ENCODE measurements around the gene PTPRS.
"Not testable (repeated sequence)": the region's sequence is repeated elsewhere in the genome, so short reads cannot be mapped to it uniquely, and the experiment has no call there.

PTPRS gene

DNA sequence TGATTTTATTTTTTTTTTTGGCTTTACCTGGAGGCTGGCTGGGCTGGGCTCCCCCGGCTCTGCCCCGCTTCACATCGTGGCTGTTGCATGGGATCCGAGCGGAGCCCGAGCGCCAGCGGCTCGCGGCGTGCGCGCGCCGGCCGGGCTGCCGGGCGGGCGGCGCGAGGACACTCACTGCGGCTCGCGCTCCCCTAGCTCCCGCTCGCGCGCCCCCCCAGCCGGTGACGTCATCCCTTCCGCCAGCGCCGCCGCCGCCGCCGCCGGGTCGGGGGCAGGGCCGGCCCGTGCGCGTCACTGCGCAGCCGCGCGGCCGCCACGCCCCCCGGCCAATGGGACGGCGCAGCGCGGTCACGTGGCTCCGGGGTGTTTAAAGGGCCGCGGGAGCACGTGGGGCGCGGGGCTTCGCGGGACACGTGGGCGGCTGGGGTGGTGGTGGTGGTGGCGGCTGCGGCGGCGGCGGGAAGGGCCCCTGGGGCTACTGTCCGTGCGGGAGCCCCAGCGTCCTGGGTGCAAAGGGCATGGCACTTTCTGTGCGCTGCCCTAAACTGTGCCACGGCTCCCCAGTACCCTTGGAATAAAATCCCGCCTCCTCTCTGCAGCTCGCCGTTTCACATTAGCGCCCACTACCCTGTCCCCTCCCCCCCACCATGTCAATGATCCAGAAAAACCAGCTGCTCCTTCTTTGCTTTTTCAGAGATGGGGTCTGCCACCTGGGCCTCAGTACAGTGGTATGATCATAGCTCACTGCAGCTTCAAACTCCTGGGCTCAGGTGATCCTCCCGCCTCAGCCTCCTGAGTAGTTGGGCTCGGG lies at the start of gene PTPRS:
Gene PTPRS, minus strand, starts transcription at position 176 of the 811 bp plus-strand sequence. CDS start 54,672 bp downstream, outside the sequence.
- peak; percentile 46 for DNase-seq

GRCh38 chr19:5389353-5389752 lies 48.7 kb upstream of the PTPRS start:
- no peak for DNase-seq

DNA sequence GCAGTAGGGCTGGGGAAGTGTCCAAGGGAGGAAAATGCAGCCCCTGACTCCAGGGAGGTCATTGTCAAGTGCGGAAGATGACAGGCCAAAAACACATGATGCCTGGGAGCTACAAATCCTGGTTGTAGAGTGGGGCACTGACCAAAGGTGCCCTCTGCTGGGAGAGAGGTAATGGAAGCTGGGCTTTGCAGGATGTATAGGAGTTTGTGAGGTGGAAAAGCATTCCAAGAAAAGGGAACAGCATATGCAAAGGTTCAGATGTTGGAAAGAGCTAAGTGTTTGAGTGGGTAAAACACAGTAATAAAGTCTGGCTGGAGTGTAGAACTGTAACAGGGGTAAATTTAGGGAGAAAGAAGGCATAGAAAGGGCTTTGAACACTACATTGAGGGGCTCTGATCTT lies 46.9 kb upstream of the PTPRS start:
- DNase-seq, result no peak

- DNase-seq, result no peak
Observed at GRCh38 chr19:5386841-5387240, 46.2 kb upstream of the PTPRS start.

DNA sequence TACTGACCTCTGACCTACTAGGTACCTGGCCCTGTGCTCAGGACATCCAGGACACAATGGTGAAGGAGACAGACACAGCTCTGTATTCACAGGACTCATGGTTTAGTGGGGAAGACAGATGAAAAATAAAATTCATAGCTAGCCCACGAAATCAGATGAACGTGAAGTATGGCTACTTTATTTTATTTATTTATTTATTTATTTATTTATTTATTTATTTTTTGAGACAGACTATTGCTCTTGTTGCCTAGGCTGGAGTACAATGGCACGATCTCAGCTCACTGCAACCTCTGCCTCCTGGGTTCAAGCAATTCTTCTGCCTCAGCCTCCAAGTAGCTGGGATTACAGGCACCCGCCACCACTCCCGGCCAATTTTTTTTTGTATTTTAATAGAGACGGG lies 40.6 kb upstream of the PTPRS start:
- DNase-seq, result not testable (repeated sequence)

DNA sequence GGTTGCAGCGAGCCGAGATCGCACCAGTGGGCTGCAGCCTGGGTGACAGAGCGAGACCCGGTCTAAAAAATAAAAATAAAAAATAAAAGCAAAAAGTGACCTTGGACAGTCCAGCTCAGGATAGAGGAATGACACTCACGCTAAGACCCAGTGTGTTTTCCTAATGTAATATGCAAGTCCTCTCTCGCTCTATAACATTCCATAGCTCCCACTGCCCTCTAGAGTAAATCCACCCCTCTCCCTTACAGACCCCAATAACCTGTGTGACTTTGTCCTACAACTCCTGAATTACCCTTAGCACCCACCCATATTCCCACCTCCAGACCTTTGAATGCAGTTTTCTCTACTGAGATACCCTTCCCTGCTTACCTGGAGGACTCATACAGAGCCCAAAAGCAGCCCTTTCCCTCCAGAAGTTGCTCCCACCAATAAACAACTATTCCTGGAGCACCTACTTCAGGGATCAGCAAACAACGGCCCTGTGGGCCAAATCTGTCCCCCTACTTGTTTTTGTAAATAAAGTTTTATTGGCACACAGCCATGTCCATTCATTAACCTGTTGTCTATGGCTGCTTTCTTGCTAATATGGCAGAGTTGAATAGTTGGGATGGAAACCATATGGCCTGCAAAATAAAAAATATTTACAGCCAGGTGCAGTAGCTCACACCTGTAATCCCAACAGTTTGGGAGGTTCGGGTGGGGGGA lies 39.8 kb upstream of the PTPRS start:
- no peak for DNase-seq

- no peak for DNase-seq
Observed at GRCh38 chr19:5376928-5377327, 36.3 kb upstream of the PTPRS start.

DNA sequence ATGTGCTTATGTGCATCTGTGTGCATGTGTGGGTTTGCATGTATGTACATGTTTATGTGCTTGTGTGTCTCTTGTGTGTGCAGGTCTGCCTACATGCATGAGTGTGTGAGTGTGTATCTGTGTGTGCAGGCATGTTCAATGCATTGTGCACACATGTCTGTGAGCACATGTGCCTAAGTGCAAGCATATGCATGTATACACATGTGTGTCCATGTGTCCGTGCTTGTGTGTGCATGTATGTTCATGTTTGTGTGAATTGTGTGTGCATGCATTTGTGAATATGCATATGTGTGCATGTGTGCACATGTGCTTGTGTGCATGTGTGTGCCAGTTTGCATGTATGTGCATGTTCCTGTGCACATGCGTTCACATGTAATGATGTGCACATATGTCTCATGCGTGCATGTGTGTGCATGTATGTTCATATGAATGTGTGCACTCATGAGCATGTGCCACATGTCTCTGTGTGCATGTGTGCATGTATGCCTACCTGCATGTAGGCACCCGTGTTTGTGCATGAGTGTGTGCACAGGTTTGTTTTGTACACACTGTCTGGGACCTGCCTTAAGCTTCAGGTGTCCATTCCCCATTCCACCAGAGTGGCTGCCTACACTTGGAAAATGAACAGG lies 32.1 kb upstream of the PTPRS start:
- no peak for DNase-seq

DNA sequence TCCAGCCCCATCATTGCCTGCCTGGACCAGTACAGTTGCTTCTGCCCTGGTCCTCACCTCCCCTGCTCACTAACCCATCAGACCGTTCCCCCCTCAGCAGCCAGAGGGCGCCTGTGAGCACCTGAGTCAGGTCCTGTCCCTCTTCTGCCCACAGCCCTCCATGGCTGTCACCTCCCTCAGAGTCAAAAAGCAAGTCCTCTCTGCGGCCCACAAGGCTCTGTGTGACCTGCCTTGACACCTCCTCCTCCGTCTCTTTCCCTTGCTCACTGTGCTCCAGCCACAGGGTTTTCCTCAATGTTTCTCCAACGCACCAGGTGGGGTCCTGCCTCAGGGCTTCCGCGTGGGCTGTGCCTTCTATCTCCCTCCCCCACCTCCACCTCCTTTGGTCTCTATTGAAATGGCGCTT lies 29.4 kb upstream of the PTPRS start:
- DNase-seq, result peak; percentile 27

GRCh38 chr19:5369304-5369703 lies 28.7 kb upstream of the PTPRS start:
- DNase-seq, result no peak

DNA sequence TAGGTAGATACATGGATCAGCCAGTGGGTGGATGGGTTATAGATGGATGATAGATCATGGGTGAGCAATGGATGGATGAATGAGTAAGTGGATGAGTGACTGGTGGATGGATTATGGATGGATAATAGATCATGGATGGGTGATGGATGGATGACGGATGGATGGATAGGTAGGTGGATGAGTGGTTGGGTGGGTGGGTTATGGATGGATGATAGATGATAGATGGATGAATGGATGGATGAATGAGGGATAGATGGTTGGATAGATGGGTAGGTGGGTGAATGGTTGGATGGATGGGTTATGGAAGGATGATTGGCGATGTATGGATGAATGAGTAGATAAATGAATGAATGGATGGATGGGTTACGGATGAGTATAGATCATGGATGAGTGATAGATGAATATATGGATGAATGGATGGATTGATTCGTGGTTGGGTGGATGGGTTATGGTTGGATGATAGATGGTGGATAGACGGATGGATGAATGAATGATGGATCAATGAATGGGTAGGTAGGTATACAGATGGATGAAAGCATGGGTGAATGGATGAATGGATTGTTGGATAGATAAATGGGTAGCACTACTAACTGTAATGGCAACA lies 27.0 kb upstream of the PTPRS start:
- DNase-seq, result no peak

DNA sequence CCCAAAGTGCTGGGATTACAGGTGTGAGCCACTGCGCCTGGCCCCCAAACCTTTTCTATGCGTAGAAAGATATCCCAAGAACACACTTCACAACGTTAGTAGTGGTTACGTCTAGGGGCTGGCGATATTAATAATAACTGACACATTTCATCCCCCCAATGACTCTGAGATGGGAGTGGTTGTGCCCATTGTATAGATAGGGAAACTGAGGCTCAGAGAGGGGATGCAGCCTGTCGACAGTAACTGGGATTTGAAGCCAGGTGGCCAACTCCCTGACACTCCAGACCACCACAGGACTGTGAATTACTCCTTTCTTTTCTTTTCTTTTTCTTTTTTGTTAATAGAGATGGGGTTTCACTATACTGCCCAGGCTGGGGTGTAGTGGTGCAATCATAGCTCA lies 25.3 kb upstream of the PTPRS start:
- no peak for DNase-seq

DNA sequence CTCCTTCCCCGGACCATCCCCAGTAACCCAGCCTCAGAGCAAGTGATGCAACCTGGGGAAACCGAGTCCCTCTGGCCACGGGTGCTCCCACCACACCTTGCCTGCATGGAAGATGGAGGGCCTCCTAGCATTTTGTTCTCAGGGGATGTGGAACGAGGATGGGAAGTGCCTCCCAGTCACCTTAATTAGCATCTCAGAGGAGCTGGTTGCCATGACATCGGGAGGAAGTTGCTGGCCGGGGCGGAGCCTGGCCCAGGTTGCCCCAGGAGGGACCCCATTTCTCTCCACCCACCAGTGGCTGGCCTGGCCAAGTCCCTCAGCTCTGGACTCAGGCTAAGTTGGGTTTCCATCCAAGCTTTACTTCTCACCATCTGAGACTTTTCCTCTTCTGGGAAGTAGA lies 24.1 kb upstream of the PTPRS start:
- no peak for DNase-seq

- DNase-seq, result not testable (repeated sequence)
Observed at GRCh38 chr19:5361839-5362238, 21.2 kb upstream of the PTPRS start.

GRCh38 chr19:5361407-5361806 lies 20.8 kb upstream of the PTPRS start:
- no peak for DNase-seq

DNA sequence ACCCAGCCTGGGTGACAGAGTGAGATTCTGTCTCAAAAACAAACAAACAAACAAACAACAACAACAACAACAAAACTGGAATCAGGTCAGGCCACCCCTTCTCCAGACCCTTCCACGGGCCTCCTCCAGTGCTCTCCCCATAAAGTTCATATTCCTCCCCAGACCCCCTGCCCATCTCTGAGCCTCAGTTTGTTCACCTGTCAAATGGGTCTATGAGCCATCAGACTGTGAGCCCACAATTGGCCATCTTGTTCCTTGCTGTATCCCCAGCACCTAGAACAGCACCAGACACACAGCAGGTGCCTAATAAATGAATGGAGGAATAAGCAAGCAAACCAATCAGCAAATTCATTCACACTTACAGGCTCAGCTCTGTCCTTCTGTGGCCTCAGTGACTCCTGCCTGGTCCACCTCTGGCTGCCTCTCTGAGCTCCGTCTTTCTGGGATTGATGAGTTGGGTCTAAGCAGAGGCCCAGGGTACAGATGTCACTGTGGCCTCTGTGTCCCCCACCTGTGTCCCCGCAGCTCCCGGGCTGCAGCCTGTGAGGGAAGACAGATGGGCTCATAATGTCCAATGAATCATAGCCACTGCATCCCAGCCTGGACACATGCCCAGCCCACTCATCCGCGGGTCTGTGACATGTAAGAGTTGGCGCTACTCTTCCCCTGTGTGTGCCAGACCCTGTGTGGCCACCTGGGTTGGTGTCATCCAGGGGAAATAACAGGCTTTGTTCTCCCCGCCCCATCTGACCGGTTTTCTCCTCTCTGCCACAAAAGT lies 19.6 kb upstream of the PTPRS start:
- DNase-seq, result no peak

DNA sequence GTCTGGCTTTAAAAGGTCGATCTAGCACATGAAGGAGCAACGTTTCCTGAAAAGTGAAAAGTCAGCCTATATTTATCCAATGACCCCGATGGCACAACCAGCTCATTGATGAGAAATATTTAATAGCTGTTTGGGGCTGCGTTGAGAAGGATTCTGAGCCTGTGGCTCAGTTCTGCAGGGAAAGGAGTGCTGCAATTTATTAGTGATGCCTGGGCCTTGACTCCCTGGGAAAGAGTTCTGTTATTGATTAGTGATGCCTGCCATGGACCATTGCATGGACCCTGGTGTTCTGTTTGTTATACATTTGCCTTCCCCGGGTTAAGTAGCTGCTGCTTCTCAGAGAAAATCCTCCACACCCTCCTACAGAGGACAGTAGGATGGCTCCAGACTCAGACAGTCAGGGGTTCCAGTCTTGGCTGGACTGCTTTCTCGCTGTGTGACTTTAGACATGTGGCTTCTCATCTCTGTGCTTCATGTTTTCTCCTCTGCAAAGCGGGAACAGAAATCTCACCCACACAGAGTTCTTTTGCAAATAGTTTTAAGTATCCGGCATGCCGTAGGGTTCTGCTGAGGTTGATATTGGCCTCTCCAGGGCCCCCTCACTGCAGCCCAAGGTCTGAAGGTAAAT lies 17.7 kb upstream of the PTPRS start:
- no peak for DNase-seq

DNA sequence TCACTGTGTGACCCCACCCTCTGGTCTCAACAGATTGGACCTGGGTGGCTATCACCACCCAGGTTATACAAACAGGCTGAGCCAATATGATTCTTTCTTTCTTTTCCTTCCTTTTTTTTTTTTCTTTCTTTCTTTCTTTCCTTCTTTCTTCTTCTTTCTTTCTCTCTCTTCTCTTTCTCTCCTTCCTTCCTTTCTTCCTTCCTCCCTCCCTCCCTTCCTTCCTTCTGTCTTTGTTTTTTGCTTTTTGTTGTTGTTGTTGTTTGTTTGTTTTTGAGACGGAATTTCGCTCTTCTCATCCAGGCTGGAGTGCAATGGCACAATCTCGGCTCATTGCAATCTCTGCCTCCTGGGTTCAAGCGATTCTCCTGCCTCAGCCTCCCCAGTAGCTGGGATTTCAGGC lies 17.0 kb upstream of the PTPRS start:
- no peak for DNase-seq

DNA sequence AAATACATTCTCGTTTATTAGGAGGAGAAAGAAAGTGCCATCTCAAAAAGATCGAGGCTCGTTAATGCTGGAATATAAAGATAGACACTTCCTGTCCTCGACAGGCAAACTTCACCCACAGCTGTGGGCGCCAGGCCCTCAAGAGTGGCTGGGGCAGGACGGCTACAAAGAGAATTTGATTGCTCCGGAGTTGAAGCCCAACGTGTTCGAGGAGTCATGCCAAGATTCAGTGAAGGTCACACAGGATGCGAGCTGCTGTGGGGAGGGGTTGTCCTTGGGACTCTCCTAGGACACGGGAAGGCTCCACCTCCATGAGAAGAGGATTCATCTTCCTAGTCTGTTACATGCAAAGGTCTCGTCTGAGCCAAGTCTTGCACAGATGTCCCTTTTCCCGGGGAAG lies 16.3 kb upstream of the PTPRS start:
- no peak for DNase-seq

DNA sequence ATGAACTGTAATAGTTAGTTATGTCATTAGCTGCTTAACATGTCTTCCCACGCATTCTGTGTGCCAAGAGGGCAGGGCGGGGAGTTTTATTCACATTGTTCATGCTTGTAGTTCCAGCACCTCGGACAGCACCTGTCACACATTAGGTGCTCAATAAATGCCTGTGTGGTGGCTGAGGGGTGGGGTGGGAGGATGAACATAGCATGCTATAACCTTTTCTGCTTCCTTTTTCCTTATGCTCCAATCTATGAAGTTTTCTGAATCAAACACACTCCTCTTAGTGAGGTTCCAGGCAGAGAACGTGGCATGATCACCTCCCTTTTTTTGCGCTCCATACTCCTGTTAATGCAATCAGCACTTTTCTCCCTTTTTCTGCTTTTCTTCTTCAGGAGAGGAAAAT lies 15.8 kb upstream of the PTPRS start:
- no peak for DNase-seq

DNA sequence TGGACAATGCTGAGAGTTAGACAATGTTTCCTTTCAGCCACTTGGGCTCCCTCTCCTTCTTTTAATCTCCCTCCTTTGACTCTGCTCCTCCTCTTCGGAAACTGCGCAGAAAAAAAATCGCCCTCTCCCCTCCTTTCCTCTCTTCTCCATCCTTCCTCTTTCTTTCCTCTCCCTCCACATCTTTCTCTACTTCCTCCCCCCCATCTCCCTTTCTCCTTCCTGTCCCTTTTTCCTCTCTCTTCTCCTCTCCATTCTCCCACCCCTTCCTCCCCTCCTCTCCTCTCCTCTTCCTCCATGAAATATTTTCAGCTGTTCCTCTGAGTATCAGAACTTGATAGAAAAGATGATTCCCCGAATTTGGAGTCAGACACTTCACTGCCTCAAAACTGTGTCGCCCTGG lies 15.1 kb upstream of the PTPRS start:
- DNase-seq, result no peak

GRCh38 chr19:5355076-5355475 lies 14.5 kb upstream of the PTPRS start:
- no peak for DNase-seq

All from activated T-cell treated with anti-CD3 and anti-CD28 coated beads for 4 hours (primary cell).